Chondrocyte (in vitro differentiated cells): ENCODE data around the gene SOCS6. TPM values are rescaled to one million over a fixed set of nuclear protein-coding genes. Genes with fewer than 3 reads are reported as not detected.

Experiments
- DNase-seq: peaks from one replicate; pipeline ENCODE4 v3.0.0; 2021; ENCODE audit warnings: mixed read lengths, low spot score
- H3K27ac Mint-ChIP-seq: one replicate; pipeline ENCODE4 v1.8.0; 2021; ENCODE audit warnings: mild to moderate bottlenecking, moderate library complexity, mixed read lengths; ENCODE audit not compliant: unreplicated experiment
- H3K27me3 Mint-ChIP-seq: 2 replicates; pipeline ENCODE4 v1.8.0; 2021; ENCODE audit warnings: low read depth, mixed read lengths
- H3K36me3 Mint-ChIP-seq: 2 replicates; pipeline ENCODE4 v1.8.0; 2021; ENCODE audit warnings: low read depth, mixed read lengths
- H3K4me1 Mint-ChIP-seq: 2 replicates; pipeline ENCODE4 v1.8.0; 2021; ENCODE audit warnings: low read depth, mild to moderate bottlenecking, mixed read lengths
- H3K4me3 Mint-ChIP-seq: one replicate; pipeline ENCODE4 v1.8.0; 2021; ENCODE audit warnings: mild to moderate bottlenecking, moderate library complexity, mixed read lengths; ENCODE audit not compliant: unreplicated experiment
- H3K9me3 Mint-ChIP-seq: 2 replicates; pipeline ENCODE4 v1.8.0; 2021; ENCODE audit warnings: low read depth, mixed read lengths
- total RNA-seq: library from RNA; stranded (reverse); gene quantifications from 3 replicates; pipeline ENCODE4 v1.2.1, GENCODE V29; 2021
- TF ChIP-seq, protein P1 (sequence below): fragments of 200-600 bp; sonication (generic); IDR thresholded peaks from 2 replicates; pipeline ENCODE4 v1.5.0; 2021; ENCODE audit warnings: antibody characterized with exemption, mild to moderate bottlenecking, moderate library complexity

The SOCS6 gene
- total RNA-seq, 1 donor from 2014 or later = 18.5 TPM

DNA sequence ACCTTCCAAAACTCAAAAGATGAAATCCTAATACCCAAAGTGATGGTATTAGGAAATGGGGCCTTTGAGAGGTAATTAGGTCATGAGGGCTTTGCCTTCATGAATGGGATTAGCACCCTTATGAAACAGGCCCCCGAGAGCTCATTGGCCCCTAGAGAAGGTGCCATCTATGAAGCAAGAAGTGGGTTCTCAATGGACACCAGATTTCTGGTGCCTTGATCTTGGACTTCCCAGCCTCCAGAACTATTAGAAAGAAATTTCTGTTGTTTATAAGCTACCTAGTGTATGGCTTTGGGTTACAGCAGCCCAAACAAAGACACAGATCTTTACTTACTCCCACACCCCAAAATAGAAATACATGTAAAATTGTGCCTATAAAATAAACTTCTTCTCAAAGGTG, 45.4 kb downstream of the SOCS6 start:
- Mint-ChIP-seq H3K9me3 (peaks cover 8% of the 10 kb centered on the region), H3K27ac (peak overlapping the region; percentile 95), H3K36me3 (peaks cover 9% of the 10 kb centered on the region), H3K27me3 (no peaks in the 10 kb centered on the region), H3K4me1 (peaks cover 45% of the 10 kb centered on the region), H3K4me3 (no peak overlapping the region)
- TF ChIP-seq, protein P1, sequence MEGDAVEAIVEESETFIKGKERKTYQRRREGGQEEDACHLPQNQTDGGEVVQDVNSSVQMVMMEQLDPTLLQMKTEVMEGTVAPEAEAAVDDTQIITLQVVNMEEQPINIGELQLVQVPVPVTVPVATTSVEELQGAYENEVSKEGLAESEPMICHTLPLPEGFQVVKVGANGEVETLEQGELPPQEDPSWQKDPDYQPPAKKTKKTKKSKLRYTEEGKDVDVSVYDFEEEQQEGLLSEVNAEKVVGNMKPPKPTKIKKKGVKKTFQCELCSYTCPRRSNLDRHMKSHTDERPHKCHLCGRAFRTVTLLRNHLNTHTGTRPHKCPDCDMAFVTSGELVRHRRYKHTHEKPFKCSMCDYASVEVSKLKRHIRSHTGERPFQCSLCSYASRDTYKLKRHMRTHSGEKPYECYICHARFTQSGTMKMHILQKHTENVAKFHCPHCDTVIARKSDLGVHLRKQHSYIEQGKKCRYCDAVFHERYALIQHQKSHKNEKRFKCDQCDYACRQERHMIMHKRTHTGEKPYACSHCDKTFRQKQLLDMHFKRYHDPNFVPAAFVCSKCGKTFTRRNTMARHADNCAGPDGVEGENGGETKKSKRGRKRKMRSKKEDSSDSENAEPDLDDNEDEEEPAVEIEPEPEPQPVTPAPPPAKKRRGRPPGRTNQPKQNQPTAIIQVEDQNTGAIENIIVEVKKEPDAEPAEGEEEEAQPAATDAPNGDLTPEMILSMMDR = no peak
- DNase-seq = no peak

DNA sequence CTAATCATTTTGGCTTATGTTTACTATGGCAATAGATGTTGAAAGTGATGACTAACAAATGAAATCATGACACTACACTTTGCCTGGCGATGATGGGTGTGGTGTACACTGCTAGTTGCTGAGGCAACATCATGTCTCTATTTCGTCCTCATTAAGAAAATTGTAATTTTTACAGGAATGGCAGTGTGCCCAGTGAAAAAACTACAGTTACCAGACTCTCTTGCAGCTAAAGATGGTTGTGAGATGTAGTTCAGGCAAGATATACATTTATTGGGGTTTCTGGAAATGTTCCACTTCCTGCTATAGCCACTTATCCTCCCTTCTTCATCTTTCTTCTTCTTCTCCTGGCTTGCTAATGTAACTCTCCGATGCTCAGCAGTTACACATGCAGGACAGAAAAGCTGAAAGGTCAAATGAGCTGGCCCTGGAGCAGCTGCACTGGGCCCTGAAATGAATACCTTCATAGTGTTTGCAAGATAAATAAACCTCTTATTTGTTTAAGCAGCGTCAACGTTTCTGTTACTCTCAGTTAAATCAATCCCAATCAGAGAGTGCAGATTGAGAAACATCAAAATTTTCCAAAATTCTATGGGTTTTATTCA, 46.0 kb downstream of the SOCS6 start:
- peaks cover 8% of the 10 kb centered on the region for H3K9me3 Mint-ChIP-seq
- H3K4me1 Mint-ChIP-seq = peaks cover 41% of the 10 kb centered on the region
- no peak overlapping the region for H3K4me3 Mint-ChIP-seq
- no peak overlapping the region for H3K27ac Mint-ChIP-seq
- TF ChIP-seq, protein P1 = no peak
- DNase-seq = no peak
- H3K36me3 Mint-ChIP-seq = peaks cover 11% of the 10 kb centered on the region
- H3K27me3 Mint-ChIP-seq = no peaks in the 10 kb centered on the region

DNA sequence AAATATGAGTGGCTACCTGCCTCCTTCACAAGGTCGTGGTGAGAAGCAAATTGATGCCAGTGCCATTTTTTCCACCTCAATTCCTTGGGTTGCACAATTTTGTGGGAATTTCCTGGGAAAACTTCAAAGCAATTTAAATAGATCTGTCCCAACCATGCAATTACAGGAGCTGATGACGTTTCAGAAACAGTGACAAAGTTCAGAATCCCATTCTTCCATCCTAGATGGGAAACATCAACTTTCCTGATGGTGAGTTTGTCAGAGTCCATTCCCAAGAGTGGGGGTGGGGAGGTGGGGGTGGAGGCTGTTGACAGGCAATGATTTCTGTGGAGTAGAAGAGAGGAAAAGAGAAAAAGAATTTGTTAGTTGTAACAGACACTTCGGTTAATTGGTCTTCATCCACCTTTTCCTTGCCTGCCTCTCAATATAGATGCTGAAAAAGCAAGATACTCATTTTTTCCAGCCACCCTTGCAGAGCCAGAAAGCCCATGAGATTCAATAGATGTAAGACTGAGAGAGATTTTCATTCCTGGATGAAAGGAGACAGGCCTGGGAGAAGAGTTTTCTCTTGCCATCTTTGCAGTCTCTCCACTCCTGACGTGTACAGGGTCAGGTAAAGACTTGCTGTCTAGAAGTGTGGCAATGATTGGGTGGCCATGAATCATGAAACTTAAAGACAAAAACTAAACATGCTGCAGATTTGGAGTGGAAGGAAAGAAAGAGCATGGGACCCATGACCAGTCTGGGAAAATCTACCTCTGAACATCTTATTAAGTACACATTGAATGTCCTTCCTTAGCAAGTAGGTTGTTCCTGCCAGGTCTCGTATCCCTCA, 47.3 kb downstream of the SOCS6 start:
- Mint-ChIP-seq H3K36me3 (peaks cover 13% of the 10 kb centered on the region), H3K4me3 (no peak overlapping the region), H3K27me3 (no peaks in the 10 kb centered on the region), H3K9me3 (peaks cover 8% of the 10 kb centered on the region), H3K27ac (peak overlapping the region; percentile 34), H3K4me1 (peaks cover 38% of the 10 kb centered on the region)
- TF ChIP-seq, protein P1 = no peak
- no peak for DNase-seq

DNA sequence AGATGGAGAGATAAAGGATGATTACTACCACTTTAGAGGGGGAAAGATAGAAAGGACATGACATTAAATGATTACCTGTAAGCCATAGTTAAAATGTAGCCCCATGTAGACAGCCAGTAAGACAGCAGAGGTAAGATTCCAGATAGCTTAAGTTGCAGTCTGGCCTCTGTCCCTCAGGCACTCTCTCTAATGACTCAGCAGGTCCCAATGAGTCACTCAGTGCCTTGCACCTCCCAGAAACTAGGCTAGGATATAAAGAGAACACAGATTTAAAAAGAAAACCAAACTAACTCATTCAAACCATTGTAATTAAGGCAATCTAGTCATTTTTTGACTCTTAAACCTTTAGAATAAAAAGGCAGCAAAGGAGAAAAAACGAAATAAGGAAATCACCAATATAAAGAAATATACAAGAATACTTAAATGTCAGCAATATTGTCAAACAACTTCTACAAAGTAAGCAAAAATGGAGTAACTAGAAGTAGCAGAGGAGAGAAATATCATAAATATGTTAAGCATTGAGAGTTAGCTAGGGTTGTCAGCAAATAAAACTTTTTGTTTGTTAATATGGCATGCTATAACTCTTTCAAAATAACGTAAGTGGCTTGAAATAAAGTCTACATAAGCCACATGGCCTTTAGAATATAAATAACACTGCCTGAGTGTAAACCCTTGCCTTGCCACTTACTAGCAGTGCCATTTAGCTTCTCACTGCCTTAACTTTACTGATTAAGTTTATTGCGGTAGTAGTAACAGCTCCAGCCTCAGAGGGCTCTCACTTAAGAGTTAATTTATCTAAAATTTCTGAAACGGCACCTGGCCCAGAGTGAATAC, 48.5 kb downstream of the SOCS6 start:
- H3K27ac Mint-ChIP-seq = peak overlapping the region; percentile 94
- H3K36me3 Mint-ChIP-seq = peaks cover 13% of the 10 kb centered on the region
- no peak for DNase-seq
- peaks cover 37% of the 10 kb centered on the region for H3K4me1 Mint-ChIP-seq
- H3K4me3 Mint-ChIP-seq = no peak overlapping the region
- TF ChIP-seq, protein P1 = no peak
- H3K9me3 Mint-ChIP-seq = peaks cover 8% of the 10 kb centered on the region
- no peaks in the 10 kb centered on the region for H3K27me3 Mint-ChIP-seq

DNA sequence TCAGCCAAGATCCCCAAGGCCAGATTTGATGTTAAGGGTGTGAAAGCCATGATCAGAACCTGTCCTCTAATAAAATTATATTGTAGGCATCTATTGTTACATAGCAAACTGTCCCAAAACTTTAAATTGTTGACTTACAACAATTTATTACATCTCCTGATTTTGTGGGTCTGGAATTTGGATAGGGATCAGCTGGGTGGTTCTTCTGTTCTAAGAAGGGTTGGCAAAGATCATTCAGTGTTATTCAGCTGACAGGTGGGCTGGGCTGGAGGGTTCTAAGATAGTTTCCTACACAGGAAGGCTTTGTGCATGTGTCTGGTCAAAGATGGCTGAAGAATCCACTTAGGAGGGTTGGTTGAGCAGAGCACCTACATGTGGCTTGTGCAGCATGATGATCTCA, 50.0 kb downstream of the SOCS6 start:
- Mint-ChIP-seq H3K4me1 (peaks cover 22% of the 10 kb centered on the region), H3K36me3 (peaks cover 12% of the 10 kb centered on the region), H3K27ac (no peak overlapping the region), H3K4me3 (no peak overlapping the region), H3K27me3 (no peaks in the 10 kb centered on the region), H3K9me3 (peaks cover 8% of the 10 kb centered on the region)
- DNase-seq = no peak
- TF ChIP-seq, protein P1 = no peak
